HCT116 (cell line): ENCODE results near the gene JAG1. TPM values are rescaled to one million over a fixed set of nuclear protein-coding genes. Genes with fewer than 3 reads are reported as not detected.
"Not testable (repeated sequence)": the region's sequence is repeated elsewhere in the genome, so short reads cannot be mapped to it uniquely, and the experiment has no call there.

Source experiments
- ATAC-seq: fragments of 200-7000 bp; cut with Tn5 transposase; 2 replicates; pipeline ENCODE4 v1.9.1; 2020; ENCODE audit warnings: mild to moderate bottlenecking, moderate library complexity
- BruUV-seq: library from RNA; stranded (reverse); fragments of 400-500 nt; replicated peaks from 2 replicates; lab custom pipeline; 2021; lab: Mats Ljungman, UMichigan
- CTCF ChIA-PET: fragments of 300-600 bp; sonication (Branson Sonifier 250); formaldehyde crosslinking; loops from one replicate; lab custom pipeline; 2021; ENCODE audit warnings: antibody characterized with exemption; lab: Charles Lee
- POLR2A ChIA-PET: fragments of 300-600, 350-600 bp; sonication (Branson Sonifier 250); formaldehyde crosslinking; loops from one replicate; lab custom pipeline; 2021; ENCODE audit warnings: antibody characterized with exemption; lab: Charles Lee
- RAD21 ChIA-PET, 2 experiments: fragments of 300-600 bp; sonication (Branson Sonifier 250); formaldehyde crosslinking; loops; one replicate each; lab custom pipeline; 2023; ENCODE audit warnings: low total read pairs in 2 of 2; ENCODE audit not compliant: uncharacterized antibody in 2 of 2, unreplicated experiment in 2 of 2, low non-redundant PET in 1 of 2; lab: Charles Lee
- DNase-seq: peaks from one replicate; pipeline ENCODE4 v3.0.0-alpha.2; 2010; ENCODE audit warnings: low read depth, low spot score
- H2AFZ ChIP-seq: fragments of 200-600 bp; shearing (Covaris generic), sonication (generic); 2 replicates; pipeline ENCODE4 v1.6.1; 2017; ENCODE audit warnings: low read depth, mixed run types, mixed read lengths, antibody characterized with exemption, low read length; ENCODE audit not compliant: poor library complexity, severe bottlenecking
- H3K27ac ChIP-seq: 2 replicates; pipeline ENCODE4 v1.5.1; 2012; ENCODE audit warnings: low read depth, low read length
- H3K27me3 ChIP-seq: fragments of 200-600 bp; sonication (generic); 2 replicates; pipeline ENCODE4 v1.6.1; 2016; ENCODE audit warnings: mixed run types, low read length, mixed read lengths; ENCODE audit not compliant: insufficient read depth
- H3K36me3 ChIP-seq, 2 experiments: fragments of 200-500 bp in 1 of 2; fragments of 200-600 bp in 1 of 2; sonication (Bioruptor generic) in 1 of 2; sonication (generic) in 1 of 2; 2 replicates each; pipeline versions ENCODE4 v1.5.1 to v1.6.1; 2014 to 2016; ENCODE audit warnings: low read length in 2 of 2, inconsistent platforms in 1 of 2, mixed read lengths in 1 of 2, mixed run types in 1 of 2; ENCODE audit not compliant: insufficient read depth in 2 of 2, control insufficient read depth in 1 of 2
- H3K4me1 ChIP-seq, 2 experiments: fragments of 200-600 bp in 1 of 2; sonication (generic) in 1 of 2; 2 replicates each; pipeline versions ENCODE4 v1.5.1 to v1.6.1; 2012 to 2017; ENCODE audit warnings: low read length in 2 of 2, inconsistent platforms in 1 of 2, mild to moderate bottlenecking in 1 of 2, mixed read lengths in 1 of 2, mixed run types in 1 of 2, moderate library complexity in 1 of 2; ENCODE audit not compliant: insufficient read depth in 2 of 2, control insufficient read depth in 1 of 2
- H3K4me2 ChIP-seq: fragments of 200-600 bp; sonication (generic); 2 replicates; pipeline ENCODE4 v1.6.1; 2017; ENCODE audit warnings: mixed run types, low read length, mixed read lengths
- H3K4me3 ChIP-seq, 2 experiments: fragments of 200-600 bp in 1 of 2; sonication (generic) in 1 of 2; replicated peaks in 1 of 2; 2 replicates each; pipeline ENCODE4 v1.5.1; 2011 to 2016; ENCODE audit warnings: low read length in 2 of 2, control low read depth in 1 of 2, low read depth in 1 of 2, mild to moderate bottlenecking in 1 of 2, mixed read lengths in 1 of 2, mixed run types in 1 of 2
- H3K79me2 ChIP-seq: fragments of 200-600 bp; sonication (generic); 2 replicates; pipeline ENCODE4 v1.6.1; 2017; ENCODE audit warnings: mild to moderate bottlenecking, mixed run types, low read length, moderate library complexity, mixed read lengths; ENCODE audit not compliant: insufficient read depth
- H3K9ac ChIP-seq: fragments of 200-600 bp; sonication (generic); 2 replicates; pipeline ENCODE4 v1.6.1; 2016; ENCODE audit warnings: low read length, mixed read lengths
- H3K9me2 ChIP-seq: fragments of 200-600 bp; sonication (generic), shearing (Covaris generic); 2 replicates; pipeline ENCODE4 v1.6.1; 2017; ENCODE audit warnings: mixed run types, mild to moderate bottlenecking, moderate library complexity; ENCODE audit not compliant: insufficient read depth
- H3K9me3 ChIP-seq, 2 experiments: fragments of 200-500 bp in 1 of 2; fragments of 200-600 bp in 1 of 2; sonication (Bioruptor generic) in 1 of 2; sonication (generic) in 1 of 2; 2 replicates each; pipeline ENCODE4 v1.6.1; 2014 to 2017; ENCODE audit warnings: low read length in 2 of 2, mixed read lengths in 2 of 2, inconsistent platforms in 1 of 2, low read depth in 1 of 2, mild to moderate bottlenecking in 1 of 2, mixed run types in 1 of 2, moderate library complexity in 1 of 2; ENCODE audit not compliant: control insufficient read depth in 1 of 2, insufficient read depth in 1 of 2
- H4K20me1 ChIP-seq: fragments of 200-600 bp; sonication (generic), shearing (Covaris generic); 2 replicates; pipeline ENCODE4 v1.6.1; 2017; ENCODE audit warnings: mixed run types, mild to moderate bottlenecking, moderate library complexity; ENCODE audit not compliant: insufficient read depth
- CBX3 ChIP-seq: IDR thresholded peaks from 2 replicates; pipeline ENCODE4 v1.6.1; 2012; ENCODE audit warnings: low read depth
- ELF1 ChIP-seq: IDR thresholded peaks from 2 replicates; pipeline ENCODE4 v1.6.1; 2012; ENCODE audit warnings: low read depth, borderline replicate concordance
- EZH2phosphoT487 ChIP-seq: fragments of 200-600 bp; IDR thresholded peaks from 2 replicates; pipeline ENCODE4 v1.6.1; 2018; ENCODE audit warnings: antibody characterized with exemption, borderline replicate concordance
- FOSL1 ChIP-seq: IDR thresholded peaks from 2 replicates; pipeline ENCODE4 v1.6.1; 2012; ENCODE audit warnings: low read depth
- JUND ChIP-seq: IDR thresholded peaks from 2 replicates; pipeline ENCODE4 v1.6.1; 2012
- POLR2A ChIP-seq: IDR thresholded peaks from 2 replicates; pipeline ENCODE4 v1.7.0; 2011; ENCODE audit warnings: borderline replicate concordance; ENCODE audit not compliant: insufficient read depth, insufficient read length; ENCODE audit errors: extremely low read depth
- POLR2AphosphoS5 ChIP-seq: IDR thresholded peaks from 2 replicates; pipeline ENCODE4 v1.6.1; 2011; ENCODE audit warnings: mild to moderate bottlenecking, low read depth, low read length, moderate library complexity
- RAD21 ChIP-seq: IDR thresholded peaks from 2 replicates; pipeline ENCODE4 v1.6.1; 2012; ENCODE audit warnings: low read depth, mild to moderate bottlenecking
- SIN3A ChIP-seq: IDR thresholded peaks from 2 replicates; pipeline ENCODE4 v1.6.1; 2012; ENCODE audit warnings: low read depth
- SP1 ChIP-seq: IDR thresholded peaks from 2 replicates; pipeline ENCODE4 v1.6.1; 2012; ENCODE audit warnings: low read depth
- SRF ChIP-seq: IDR thresholded peaks from 2 replicates; pipeline ENCODE4 v1.6.1; 2012; ENCODE audit warnings: low read depth
- YY1 ChIP-seq: IDR thresholded peaks from 2 replicates; pipeline ENCODE4 v1.6.1; 2011; ENCODE audit warnings: low read length, low read depth, moderate library complexity, mild to moderate bottlenecking; ENCODE audit not compliant: insufficient replicate concordance; ENCODE audit errors: extremely low read depth
- ZFX ChIP-seq: fragments of 450-650 bp; IDR thresholded peaks from 2 replicates; pipeline ENCODE4 v1.6.1; 2017
- ZNF274 ChIP-seq: fragments of 200-500 bp; sonication (Bioruptor generic); IDR thresholded peaks from 2 replicates; pipeline ENCODE4 v1.6.1; 2014; ENCODE audit warnings: mild to moderate bottlenecking, low read depth, low read length, inconsistent platforms
- intact Hi-C: fragments of 100-400 bp; cut with micrococcal nuclease; formaldehyde crosslinking; loops from 2 replicates; pipeline ENCODE4 v1.10.0; 2022
- total RNA-seq: library from RNA; stranded (reverse); gene quantifications from one replicate; pipeline ENCODE4 v1.2.1, GENCODE V29; 2021; ENCODE audit not compliant: unreplicated experiment
- TF ChIP-seq, protein P1 (sequence below): IDR thresholded peaks from 2 replicates; pipeline ENCODE4 v1.6.1; 2012
- TF ChIP-seq, protein P2 (sequence below): IDR thresholded peaks from 2 replicates; pipeline ENCODE4 v1.6.1; 2012

The JAG1 gene
- total RNA-seq, 1 experiment from 2014 or later = 31.9 TPM

DNA sequence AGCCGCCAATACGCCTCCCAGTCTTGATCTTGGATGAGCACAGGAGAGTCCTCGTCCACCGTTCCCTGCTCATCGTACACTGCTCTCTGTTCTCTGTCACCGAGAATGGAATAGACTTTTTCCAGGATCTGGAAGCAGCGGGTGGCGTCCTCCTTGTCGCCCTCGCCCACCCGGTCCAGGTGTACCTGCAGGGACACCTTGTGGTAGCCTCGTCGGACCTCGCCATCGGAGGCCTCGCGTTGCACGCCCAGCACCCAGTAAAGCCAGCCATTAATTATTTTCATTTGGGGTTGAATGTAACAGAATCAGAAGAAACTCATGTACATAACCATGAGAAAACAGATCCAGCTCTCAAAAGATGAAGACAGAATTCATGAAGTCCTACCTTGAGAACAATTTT, 59.9 kb downstream of the JAG1 start:
- H3K36me3 ChIP-seq = no peaks in the 10 kb centered on the region
- ATAC-seq (no peak), DNase-seq (no peak)
- H3K9me2 ChIP-seq = no peaks in the 10 kb centered on the region
- no TSS peak for BruUV-seq
- no peaks in the 10 kb centered on the region for H3K9me3 ChIP-seq
- no peaks in the 10 kb centered on the region for H4K20me1 ChIP-seq
- TF ChIP-seq EZH2phosphoT487 (no peak), POLR2AphosphoS5 (no peak), YY1 (no peak), SP1 (no peak), SIN3A (no peak), RAD21 (no peak), ZFX (no peak), JUND (no peak), CBX3 (no peak), ZNF274 (no peak), FOSL1 (no peak), ELF1 (no peak), SRF (no peak), POLR2A (no peak)
- TF ChIP-seq, protein P1, sequence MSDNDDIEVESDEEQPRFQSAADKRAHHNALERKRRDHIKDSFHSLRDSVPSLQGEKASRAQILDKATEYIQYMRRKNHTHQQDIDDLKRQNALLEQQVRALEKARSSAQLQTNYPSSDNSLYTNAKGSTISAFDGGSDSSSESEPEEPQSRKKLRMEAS = no peak
- TF ChIP-seq, protein P2, sequence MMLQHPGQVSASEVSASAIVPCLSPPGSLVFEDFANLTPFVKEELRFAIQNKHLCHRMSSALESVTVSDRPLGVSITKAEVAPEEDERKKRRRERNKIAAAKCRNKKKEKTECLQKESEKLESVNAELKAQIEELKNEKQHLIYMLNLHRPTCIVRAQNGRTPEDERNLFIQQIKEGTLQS = no peak
- no peak overlapping the region for H3K9ac ChIP-seq
- intact Hi-C loops = no loop called here
- H3K27me3 ChIP-seq = no peaks in the 10 kb centered on the region
- no peak overlapping the region for H3K4me3 ChIP-seq
- H2AFZ ChIP-seq = no peak overlapping the region
- no peak overlapping the region for H3K4me2 ChIP-seq
- ChIA-PET POLR2A (no interaction called here), RAD21 (no interaction called here), CTCF (no interaction called here)
- H3K4me1 ChIP-seq = no peaks in the 10 kb centered on the region; a peak in 1 of 4 replicates
- H3K27ac ChIP-seq = no peak overlapping the region
- no peaks in the 10 kb centered on the region for H3K79me2 ChIP-seq

DNA sequence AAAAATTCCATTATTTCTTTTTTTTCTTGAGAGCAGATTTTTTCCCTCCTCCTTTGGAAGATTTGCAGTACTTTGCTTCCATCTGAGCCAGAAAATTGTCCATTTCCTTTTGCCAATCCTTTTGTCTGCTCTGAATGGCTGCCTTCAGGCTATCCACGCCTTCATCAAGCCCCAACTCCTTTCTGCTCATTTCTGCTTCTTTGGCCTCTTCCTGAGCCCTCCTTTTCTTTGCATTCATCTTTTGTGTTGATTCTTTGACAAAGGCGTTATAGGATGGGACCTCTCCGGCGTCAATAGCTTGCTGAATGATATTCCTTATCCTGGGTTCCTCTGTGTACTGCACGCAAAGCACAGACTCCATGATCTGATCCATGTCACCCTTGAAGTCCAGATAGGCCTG, 60.4 kb downstream of the JAG1 start:
- POLR2A ChIA-PET, RAD21 ChIA-PET, H3K4me1 ChIP-seq, intact Hi-C loops, DNase-seq, ATAC-seq, H3K36me3 ChIP-seq, H3K4me3 ChIP-seq, H3K4me2 ChIP-seq, H3K9ac ChIP-seq, H3K79me2 ChIP-seq, CTCF ChIA-PET, H3K27me3 ChIP-seq, H4K20me1 ChIP-seq, H3K9me2 ChIP-seq, H3K9me3 ChIP-seq, H2AFZ ChIP-seq, H3K27ac ChIP-seq, BruUV-seq: not testable (repeated sequence)
